ENCODE data around the gene CACNA1I.

DNA sequence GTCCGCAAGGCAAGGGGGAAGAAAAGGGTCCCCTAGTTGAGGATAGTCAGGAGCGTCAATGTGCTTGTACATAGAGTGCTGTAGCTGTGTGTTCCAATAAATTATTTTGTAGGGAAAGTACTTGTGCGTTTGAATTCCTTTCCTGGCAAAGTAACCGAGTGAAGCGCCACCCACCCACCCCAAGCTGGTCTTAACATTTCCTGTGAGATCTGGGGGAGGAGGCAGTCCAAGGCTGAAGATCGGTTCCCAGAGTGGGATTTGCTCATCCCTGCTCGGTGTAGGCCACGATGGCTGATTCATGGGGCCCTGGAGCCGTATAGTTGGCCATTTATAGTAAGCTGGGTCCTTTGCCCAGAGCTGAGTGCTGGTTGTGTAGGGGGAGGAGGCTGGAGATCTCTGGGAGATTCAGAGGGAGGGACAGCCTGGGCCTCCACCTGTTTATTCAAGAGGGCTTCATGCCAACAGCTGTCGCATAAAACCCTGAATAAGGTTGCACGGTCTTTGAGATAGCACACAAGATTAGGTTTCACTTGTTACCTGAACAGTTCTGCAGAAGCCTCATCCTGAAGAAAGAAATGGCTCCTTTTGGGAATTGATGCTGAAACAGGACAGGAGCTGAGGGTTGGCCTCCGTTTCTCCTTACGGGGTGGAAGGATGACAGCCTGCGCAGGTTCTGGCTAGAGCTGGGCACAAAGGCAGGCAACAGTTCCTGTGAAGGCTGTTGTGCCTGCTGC, 47.8 kb upstream of the CACNA1I start:
- no peak for TF ChIP-seq POLR2A (IDR thresholded peaks at IDR 0.05)
- TF ChIP-seq, protein P1, sequence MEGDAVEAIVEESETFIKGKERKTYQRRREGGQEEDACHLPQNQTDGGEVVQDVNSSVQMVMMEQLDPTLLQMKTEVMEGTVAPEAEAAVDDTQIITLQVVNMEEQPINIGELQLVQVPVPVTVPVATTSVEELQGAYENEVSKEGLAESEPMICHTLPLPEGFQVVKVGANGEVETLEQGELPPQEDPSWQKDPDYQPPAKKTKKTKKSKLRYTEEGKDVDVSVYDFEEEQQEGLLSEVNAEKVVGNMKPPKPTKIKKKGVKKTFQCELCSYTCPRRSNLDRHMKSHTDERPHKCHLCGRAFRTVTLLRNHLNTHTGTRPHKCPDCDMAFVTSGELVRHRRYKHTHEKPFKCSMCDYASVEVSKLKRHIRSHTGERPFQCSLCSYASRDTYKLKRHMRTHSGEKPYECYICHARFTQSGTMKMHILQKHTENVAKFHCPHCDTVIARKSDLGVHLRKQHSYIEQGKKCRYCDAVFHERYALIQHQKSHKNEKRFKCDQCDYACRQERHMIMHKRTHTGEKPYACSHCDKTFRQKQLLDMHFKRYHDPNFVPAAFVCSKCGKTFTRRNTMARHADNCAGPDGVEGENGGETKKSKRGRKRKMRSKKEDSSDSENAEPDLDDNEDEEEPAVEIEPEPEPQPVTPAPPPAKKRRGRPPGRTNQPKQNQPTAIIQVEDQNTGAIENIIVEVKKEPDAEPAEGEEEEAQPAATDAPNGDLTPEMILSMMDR (IDR thresholded peaks at IDR 0.05): no peak
